Neural cell (in vitro differentiated cells): ENCODE data around the gene DNAH17.

ENCODE experiments used
- TF ChIP-seq, protein P1 (sequence below): fragments of 450-650 bp; IDR thresholded peaks from 2 replicates; pipeline ENCODE4 v1.5.1; 2014; ENCODE audit warnings: antibody characterized with exemption, mild to moderate bottlenecking, moderate library complexity; ENCODE audit not compliant: poor library complexity, severe bottlenecking
- TF ChIP-seq, protein P2 (sequence below): IDR thresholded peaks from 2 replicates; pipeline ENCODE4 v1.6.1; 2012; ENCODE audit warnings: borderline replicate concordance

DNA sequence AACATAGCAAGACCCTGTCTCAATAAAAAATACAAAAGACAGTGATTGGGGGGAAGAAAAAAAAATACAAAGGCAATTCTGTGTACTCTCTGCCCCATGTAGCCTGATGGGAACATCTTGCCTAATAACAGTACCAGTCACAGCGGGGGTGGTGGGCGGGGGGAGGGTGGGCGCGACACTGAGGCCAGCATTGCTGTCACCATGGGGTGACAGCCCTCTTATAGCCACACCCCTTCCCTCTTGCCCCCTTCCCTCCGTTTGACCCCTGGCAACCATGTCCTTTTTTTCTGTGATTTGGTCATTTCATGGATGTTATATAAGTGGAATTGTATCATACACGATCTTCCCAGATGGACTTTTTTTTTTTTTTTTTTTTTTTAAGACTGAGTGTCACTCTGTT lies 80.9 kb downstream of the DNAH17 start:
- TF ChIP-seq, protein P1, sequence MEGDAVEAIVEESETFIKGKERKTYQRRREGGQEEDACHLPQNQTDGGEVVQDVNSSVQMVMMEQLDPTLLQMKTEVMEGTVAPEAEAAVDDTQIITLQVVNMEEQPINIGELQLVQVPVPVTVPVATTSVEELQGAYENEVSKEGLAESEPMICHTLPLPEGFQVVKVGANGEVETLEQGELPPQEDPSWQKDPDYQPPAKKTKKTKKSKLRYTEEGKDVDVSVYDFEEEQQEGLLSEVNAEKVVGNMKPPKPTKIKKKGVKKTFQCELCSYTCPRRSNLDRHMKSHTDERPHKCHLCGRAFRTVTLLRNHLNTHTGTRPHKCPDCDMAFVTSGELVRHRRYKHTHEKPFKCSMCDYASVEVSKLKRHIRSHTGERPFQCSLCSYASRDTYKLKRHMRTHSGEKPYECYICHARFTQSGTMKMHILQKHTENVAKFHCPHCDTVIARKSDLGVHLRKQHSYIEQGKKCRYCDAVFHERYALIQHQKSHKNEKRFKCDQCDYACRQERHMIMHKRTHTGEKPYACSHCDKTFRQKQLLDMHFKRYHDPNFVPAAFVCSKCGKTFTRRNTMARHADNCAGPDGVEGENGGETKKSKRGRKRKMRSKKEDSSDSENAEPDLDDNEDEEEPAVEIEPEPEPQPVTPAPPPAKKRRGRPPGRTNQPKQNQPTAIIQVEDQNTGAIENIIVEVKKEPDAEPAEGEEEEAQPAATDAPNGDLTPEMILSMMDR: no peak
- TF ChIP-seq, protein P2, sequence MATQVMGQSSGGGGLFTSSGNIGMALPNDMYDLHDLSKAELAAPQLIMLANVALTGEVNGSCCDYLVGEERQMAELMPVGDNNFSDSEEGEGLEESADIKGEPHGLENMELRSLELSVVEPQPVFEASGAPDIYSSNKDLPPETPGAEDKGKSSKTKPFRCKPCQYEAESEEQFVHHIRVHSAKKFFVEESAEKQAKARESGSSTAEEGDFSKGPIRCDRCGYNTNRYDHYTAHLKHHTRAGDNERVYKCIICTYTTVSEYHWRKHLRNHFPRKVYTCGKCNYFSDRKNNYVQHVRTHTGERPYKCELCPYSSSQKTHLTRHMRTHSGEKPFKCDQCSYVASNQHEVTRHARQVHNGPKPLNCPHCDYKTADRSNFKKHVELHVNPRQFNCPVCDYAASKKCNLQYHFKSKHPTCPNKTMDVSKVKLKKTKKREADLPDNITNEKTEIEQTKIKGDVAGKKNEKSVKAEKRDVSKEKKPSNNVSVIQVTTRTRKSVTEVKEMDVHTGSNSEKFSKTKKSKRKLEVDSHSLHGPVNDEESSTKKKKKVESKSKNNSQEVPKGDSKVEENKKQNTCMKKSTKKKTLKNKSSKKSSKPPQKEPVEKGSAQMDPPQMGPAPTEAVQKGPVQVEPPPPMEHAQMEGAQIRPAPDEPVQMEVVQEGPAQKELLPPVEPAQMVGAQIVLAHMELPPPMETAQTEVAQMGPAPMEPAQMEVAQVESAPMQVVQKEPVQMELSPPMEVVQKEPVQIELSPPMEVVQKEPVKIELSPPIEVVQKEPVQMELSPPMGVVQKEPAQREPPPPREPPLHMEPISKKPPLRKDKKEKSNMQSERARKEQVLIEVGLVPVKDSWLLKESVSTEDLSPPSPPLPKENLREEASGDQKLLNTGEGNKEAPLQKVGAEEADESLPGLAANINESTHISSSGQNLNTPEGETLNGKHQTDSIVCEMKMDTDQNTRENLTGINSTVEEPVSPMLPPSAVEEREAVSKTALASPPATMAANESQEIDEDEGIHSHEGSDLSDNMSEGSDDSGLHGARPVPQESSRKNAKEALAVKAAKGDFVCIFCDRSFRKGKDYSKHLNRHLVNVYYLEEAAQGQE: no peak
